Thyroid gland (tissue), 4 donors: Measurements from ENCODE around the gene LRP1. TPM values are rescaled to one million over a fixed set of nuclear protein-coding genes. Genes with fewer than 3 reads are reported as not detected.

Experiments
- DNase-seq, 2 donors: peaks; one replicate each; pipeline ENCODE4 v3.0.0-alpha.2; 2019
- H3K27ac ChIP-seq, 3 donors: fragments of 200-600 bp; sonication (generic); 1 replicate in 2 of 3; 2 replicates in 1 of 3; pipeline ENCODE4 v1.5.1; 2016 to 2019; ENCODE audit warnings: mild to moderate bottlenecking in 1 of 3, moderate library complexity in 1 of 3
- H3K27me3 ChIP-seq: fragments of 200-600 bp; sonication (generic); one replicate; pipeline ENCODE4 v1.5.1; 2019
- H3K36me3 ChIP-seq, 2 donors: fragments of 200-600 bp; sonication (generic); one replicate each; pipeline ENCODE4 v1.5.1; 2016 to 2019
- H3K4me1 ChIP-seq, 2 donors: fragments of 200-600 bp; sonication (generic); one replicate each; pipeline ENCODE4 v1.5.1; 2017 to 2019
- H3K4me3 ChIP-seq, 3 donors: fragments of 200-600 bp; sonication (generic); replicated peaks in 1 of 3; 1 replicate in 2 of 3; 2 replicates in 1 of 3; pipeline ENCODE4 v1.5.1; 2016; ENCODE audit warnings: mild to moderate bottlenecking in 1 of 3
- H3K9me3 ChIP-seq: fragments of 200-600 bp; sonication (generic); one replicate; pipeline ENCODE4 v1.5.1; 2017
- POLR2A ChIP-seq, 2 donors: fragments of 450-650 bp; IDR thresholded peaks; one replicate each; pipeline ENCODE4 v1.6.1; 2017; ENCODE audit warnings: antibody characterized with exemption in 2 of 2, mild to moderate bottlenecking in 2 of 2, moderate library complexity in 1 of 2
- WGBS, 2 donors: methylation state at CpG; one replicate each; pipeline ENCODE4 v1.1.5; 2017; 5-methylcytosine and 5-hydroxymethylcytosine counted together
- intact Hi-C: fragments of 100-400 bp; cut with DNase I; formaldehyde crosslinking; loops from one replicate; pipeline ENCODE4 v1.15.1; 2023
- total RNA-seq, 4 donors: library from RNA; depleted of rRNA; stranded (reverse); fragments of >200 nt; gene quantifications; one replicate each; pipeline ENCODE4 v1.2.3, GENCODE V29; 2016
- TF ChIP-seq, protein P1 (sequence below), 6 experiments: fragments of 200-600 bp in 3 of 6; fragments of 450-650 bp in 3 of 6; sonication (generic) in 3 of 6; IDR thresholded peaks; one replicate each; pipeline ENCODE4 v1.5.1; 2016 to 2019; ENCODE audit warnings: antibody characterized with exemption in 6 of 6, mild to moderate bottlenecking in 2 of 6, inconsistent platforms in 1 of 6, moderate library complexity in 1 of 6

LRP1 gene
- total RNA-seq, 4 donors from 2014 or later, result 98.5 to 161 (median 118) TPM

DNA sequence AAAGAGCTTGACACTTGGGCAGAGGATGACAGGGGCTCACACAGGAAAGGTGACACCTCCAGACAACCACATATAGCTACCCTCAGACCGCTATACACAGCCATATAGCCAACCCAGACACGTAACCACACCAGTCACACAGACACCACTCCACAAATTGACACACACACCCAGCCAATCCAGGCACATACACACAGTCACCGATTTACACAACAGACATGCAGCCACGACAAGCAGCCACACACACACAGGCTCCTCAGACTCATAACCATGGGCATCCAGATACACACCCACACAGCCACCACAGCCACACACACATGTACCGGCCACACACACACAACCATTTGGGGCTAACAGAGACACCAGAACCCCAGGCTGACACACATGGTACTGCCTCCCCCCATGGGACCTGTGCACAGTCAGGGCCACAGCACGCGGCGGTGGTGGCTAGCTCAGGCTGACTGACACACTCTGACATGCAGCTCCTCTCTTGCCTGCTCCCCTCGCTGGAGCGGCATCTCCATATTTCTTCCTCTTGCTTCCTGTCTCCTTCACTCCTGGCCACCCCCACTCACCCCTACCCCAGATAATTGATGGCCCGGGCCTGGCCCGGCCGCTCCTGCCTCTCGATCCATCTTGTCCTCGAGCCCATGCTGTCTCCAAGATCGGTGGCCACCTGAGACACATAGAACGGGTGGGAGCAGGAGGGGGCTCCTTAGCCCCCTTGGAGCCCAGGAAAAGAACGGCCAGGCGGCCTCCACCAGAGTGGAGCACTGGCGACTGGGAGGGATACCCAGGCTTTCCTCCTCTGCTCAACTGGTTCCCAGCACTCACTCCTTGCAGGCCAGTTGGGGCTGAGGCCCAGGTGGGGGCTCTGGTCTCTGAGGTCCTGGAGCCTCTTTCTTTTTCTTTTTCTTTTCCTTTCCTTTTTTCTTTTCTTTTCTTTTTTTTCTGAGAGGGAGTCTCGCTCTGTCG lies 95.2 kb downstream of the LRP1 start:
- peaks cover 35% of the 10 kb centered on the region for H3K27me3 ChIP-seq
- no peak overlapping the region for H3K4me3 ChIP-seq
- no peaks in the 10 kb centered on the region for H3K9me3 ChIP-seq
- H3K36me3 ChIP-seq, result no peaks in the 10 kb centered on the region
- intact Hi-C loops, result no loop called here
- no peak overlapping the region for H3K27ac ChIP-seq
- H3K4me1 ChIP-seq, result peaks cover 0 to 27% of the 10 kb centered on the region in 2 donors
- 34 to 37% methylated on average over 22 of the region's 22 CpGs for WGBS, 2 donors
- TF ChIP-seq, protein P1, sequence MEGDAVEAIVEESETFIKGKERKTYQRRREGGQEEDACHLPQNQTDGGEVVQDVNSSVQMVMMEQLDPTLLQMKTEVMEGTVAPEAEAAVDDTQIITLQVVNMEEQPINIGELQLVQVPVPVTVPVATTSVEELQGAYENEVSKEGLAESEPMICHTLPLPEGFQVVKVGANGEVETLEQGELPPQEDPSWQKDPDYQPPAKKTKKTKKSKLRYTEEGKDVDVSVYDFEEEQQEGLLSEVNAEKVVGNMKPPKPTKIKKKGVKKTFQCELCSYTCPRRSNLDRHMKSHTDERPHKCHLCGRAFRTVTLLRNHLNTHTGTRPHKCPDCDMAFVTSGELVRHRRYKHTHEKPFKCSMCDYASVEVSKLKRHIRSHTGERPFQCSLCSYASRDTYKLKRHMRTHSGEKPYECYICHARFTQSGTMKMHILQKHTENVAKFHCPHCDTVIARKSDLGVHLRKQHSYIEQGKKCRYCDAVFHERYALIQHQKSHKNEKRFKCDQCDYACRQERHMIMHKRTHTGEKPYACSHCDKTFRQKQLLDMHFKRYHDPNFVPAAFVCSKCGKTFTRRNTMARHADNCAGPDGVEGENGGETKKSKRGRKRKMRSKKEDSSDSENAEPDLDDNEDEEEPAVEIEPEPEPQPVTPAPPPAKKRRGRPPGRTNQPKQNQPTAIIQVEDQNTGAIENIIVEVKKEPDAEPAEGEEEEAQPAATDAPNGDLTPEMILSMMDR (IDR thresholded peaks at IDR 0.05), result no peak
- TF ChIP-seq POLR2A (IDR thresholded peaks at IDR 0.05), result no peak
- DNase-seq, result no peak

DNA sequence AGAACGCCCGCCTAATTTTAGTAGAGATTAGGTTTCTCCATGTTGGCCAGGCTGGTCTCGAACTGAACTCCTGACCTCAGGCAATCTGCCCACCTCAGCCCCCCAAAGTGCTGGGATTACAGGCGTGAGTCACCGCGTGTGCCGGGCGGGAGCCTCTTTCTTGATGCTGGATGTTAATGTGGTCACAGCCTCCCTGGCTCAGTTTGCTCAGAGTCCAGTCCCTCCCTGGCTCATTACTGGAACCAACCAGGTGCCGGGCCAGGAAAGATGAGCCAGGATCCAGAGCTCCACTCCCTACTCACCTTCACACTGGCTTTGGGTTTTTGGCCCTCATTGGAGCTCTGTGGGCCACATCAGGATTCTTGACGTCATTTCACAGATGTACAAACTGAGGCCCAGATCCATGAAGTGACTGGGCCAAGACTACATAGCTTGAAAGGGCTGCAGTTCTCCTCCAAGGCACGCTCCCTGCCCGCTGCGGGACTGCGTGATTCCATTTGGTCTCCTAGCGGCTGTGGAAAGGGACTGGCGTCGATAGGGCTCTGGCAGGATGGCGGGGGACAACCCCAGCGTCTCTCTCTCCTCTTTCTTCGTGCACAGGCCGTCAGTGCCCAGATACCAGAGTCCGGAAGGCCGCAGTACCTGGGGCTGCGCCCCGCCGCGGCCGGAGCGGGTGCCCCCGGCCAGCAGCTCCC lies 96.1 kb downstream of the LRP1 start:
- DNase-seq, result no peak
- 32 to 36% methylated on average over 18 to 29 of the region's 30 CpGs for WGBS, 2 donors
- H3K27me3 ChIP-seq, result peaks cover 35% of the 10 kb centered on the region
- peaks cover 0 to 32% of the 10 kb centered on the region in 2 donors for H3K4me1 ChIP-seq
- no peak overlapping the region for H3K27ac ChIP-seq
- H3K36me3 ChIP-seq, result no peaks in the 10 kb centered on the region
- TF ChIP-seq, protein P1 (IDR thresholded peaks at IDR 0.05), result no peak
- no peak for TF ChIP-seq POLR2A (IDR thresholded peaks at IDR 0.05)
- H3K9me3 ChIP-seq, result no peaks in the 10 kb centered on the region
- no peak overlapping the region for H3K4me3 ChIP-seq
- intact Hi-C loops, result no loop called here

DNA sequence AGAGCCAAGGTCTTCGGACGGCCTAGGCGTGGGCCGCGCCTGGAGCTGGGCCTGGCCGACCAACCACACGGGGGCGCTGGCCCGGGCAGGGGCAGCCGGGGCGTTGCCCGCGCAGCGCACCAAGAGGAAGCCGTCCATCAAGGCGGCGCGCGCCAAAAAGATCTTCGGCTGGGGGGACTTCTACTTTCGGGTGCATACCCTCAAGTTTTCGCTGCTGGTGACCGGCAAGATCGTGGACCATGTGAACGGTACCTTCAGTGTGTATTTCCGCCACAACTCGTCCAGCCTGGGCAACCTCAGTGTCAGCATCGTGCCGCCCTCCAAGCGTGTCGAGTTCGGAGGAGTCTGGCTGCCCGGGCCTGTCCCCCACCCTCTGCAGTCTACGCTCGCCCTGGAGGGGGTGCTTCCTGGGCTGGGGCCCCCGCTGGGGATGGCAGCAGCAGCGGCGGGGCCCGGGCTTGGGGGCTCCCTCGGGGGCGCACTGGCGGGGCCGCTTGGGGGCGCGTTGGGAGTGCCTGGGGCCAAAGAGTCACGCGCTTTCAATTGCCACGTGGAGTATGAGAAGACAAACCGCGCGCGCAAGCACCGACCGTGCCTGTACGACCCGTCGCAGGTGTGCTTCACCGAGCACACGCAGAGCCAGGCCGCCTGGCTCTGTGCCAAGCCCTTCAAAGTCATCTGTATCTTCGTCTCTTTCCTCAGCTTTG lies 96.8 kb downstream of the LRP1 start:
- peak; percentile 55 to 56 for DNase-seq
- 18 to 24% methylated on average over 17 to 29 of the region's 61 CpGs for WGBS, 2 donors
- intact Hi-C loops, result no loop called here
- TF ChIP-seq, protein P1 (IDR thresholded peaks at IDR 0.05), result peak in 2 of 6 experiments; percentile 21 to 44
- TF ChIP-seq POLR2A (IDR thresholded peaks at IDR 0.05), result no peak
- Histone ChIP-seq H3K4me1 (peaks cover 3 to 33% of the 10 kb centered on the region in 2 donors), H3K36me3 (no peaks in the 10 kb centered on the region), H3K9me3 (no peaks in the 10 kb centered on the region), H3K4me3 (no peak overlapping the region), H3K27ac (no peak overlapping the region), H3K27me3 (peaks cover 35% of the 10 kb centered on the region)

DNA sequence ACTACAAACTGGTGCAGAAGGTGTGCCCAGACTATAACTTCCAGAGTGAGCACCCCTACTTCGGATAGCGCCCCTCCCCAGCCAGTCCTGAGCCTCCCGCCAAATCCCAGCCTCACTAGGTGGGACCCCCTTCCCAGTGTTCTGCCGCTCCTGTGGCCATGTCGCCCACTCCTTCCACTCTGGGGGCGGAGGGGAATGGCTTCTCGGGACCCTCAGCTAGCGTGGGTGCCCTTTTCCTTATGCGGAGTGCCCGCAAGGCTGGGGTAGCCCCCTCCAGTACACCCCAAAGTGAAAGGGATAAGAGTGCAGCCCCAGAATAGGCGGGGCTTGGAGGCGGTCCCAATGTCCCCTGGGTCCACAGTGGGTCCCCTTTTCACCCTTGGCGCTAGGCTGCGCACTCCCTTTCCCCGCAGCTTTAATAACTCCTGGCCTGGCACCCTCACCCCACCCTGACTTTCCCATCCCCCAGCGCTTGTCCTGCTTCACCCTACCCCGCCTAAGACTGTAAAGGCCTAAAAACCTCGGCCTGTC lies 97.5 kb downstream of the LRP1 start:
- Histone ChIP-seq H3K4me1 (peaks cover 9 to 40% of the 10 kb centered on the region in 2 donors), H3K27me3 (peaks cover 32% of the 10 kb centered on the region), H3K27ac (no peak overlapping the region), H3K4me3 (no peak overlapping the region), H3K9me3 (no peaks in the 10 kb centered on the region), H3K36me3 (no peaks in the 10 kb centered on the region)
- intact Hi-C loops, result no loop called here
- WGBS, 2 donors, result 33% methylated on average over 13 to 18 of the region's 18 CpGs
- TF ChIP-seq, protein P1 (IDR thresholded peaks at IDR 0.05), result no peak
- TF ChIP-seq POLR2A (IDR thresholded peaks at IDR 0.05), result no peak
- DNase-seq, result no peak
